GM23338 (cell line): ENCODE measurements around the gene TIE1. TPM values are rescaled to one million over a fixed set of nuclear protein-coding genes. Genes with fewer than 3 reads are reported as not detected.

Source experiments
- ATAC-seq: fragments of 200-7000 bp; cut with Tn5 transposase; 3 replicates; pipeline ENCODE4 v1.9.1; 2020
- DNase-seq: peaks from one replicate; pipeline ENCODE4 v3.0.0-alpha.2; 2015; ENCODE audit warnings: low spot score
- H2AFZ ChIP-seq: fragments of 200-600 bp; sonication (generic); 2 replicates; pipeline ENCODE4 v1.8.0; 2016; ENCODE audit warnings: antibody characterized with exemption, mild to moderate bottlenecking, moderate library complexity
- H3F3A ChIP-seq: fragments of 200-600 bp; sonication (generic); replicated peaks from 2 replicates; pipeline ENCODE4 v1.8.0; 2017; ENCODE audit warnings: antibody characterized with exemption, mixed run types, low read depth
- H3K27ac ChIP-seq: fragments of 200-600 bp; sonication (generic); 2 replicates; pipeline ENCODE4 v1.6.1; 2016; ENCODE audit warnings: low read depth
- H3K27me3 ChIP-seq: fragments of 200-600 bp; sonication (generic); 2 replicates; pipeline ENCODE4 v1.8.0; 2016; ENCODE audit warnings: mild to moderate bottlenecking, mixed run types, moderate library complexity; ENCODE audit not compliant: insufficient read depth
- H3K36me3 ChIP-seq: fragments of 200-600 bp; sonication (generic); 2 replicates; pipeline ENCODE4 v1.8.0; 2016; ENCODE audit warnings: mild to moderate bottlenecking; ENCODE audit not compliant: insufficient read depth
- H3K4me1 ChIP-seq: fragments of 200-600 bp; sonication (generic); 2 replicates; pipeline ENCODE4 v1.8.0; 2016; ENCODE audit warnings: mild to moderate bottlenecking, moderate library complexity; ENCODE audit not compliant: insufficient read depth
- H3K4me2 ChIP-seq: fragments of 200-600 bp; sonication (generic); 2 replicates; pipeline ENCODE4 v1.7.1; 2017; ENCODE audit warnings: mixed run types
- H3K4me3 ChIP-seq: fragments of 200-600 bp; sonication (generic); 2 replicates; pipeline ENCODE4 v1.6.1; 2016; ENCODE audit warnings: mixed run types
- H3K79me2 ChIP-seq: fragments of 200-600 bp; sonication (generic); replicated peaks from 2 replicates; pipeline ENCODE4 v1.8.0; 2017; ENCODE audit warnings: mild to moderate bottlenecking; ENCODE audit not compliant: insufficient read depth
- H3K9me2 ChIP-seq: fragments of 200-600 bp; sonication (generic); 2 replicates; pipeline ENCODE4 v1.8.0; 2017; ENCODE audit not compliant: insufficient read depth
- H4K20me1 ChIP-seq: fragments of 200-600 bp; sonication (generic); replicated peaks from 2 replicates; pipeline ENCODE4 v1.8.0; 2017; ENCODE audit warnings: mild to moderate bottlenecking; ENCODE audit not compliant: insufficient read depth
- H3K27ac Mint-ChIP-seq: 2 replicates; pipeline ENCODE4 v1.8.0; 2020; ENCODE audit warnings: inconsistent platforms, mild to moderate bottlenecking, moderate library complexity, mixed read lengths
- H3K27me3 Mint-ChIP-seq: 3 replicates; pipeline ENCODE4 v1.8.0; 2022; ENCODE audit warnings: low read depth, mild to moderate bottlenecking, moderate library complexity, mixed read lengths, inconsistent platforms; ENCODE audit not compliant: insufficient read depth, poor library complexity
- H3K36me3 Mint-ChIP-seq: 3 replicates; pipeline ENCODE4 v1.8.0; 2021; ENCODE audit warnings: low read depth, mild to moderate bottlenecking, inconsistent platforms, moderate library complexity, mixed read lengths
- H3K4me1 Mint-ChIP-seq: 3 replicates; pipeline ENCODE4 v1.8.0; 2020; ENCODE audit warnings: mild to moderate bottlenecking, inconsistent platforms, mixed read lengths
- H3K4me3 Mint-ChIP-seq: 3 replicates; pipeline ENCODE4 v1.8.0; 2021; ENCODE audit warnings: moderate library complexity, mild to moderate bottlenecking, inconsistent platforms, mixed read lengths
- H3K9me3 Mint-ChIP-seq: 3 replicates; pipeline ENCODE4 v1.8.0; 2020; ENCODE audit warnings: moderate library complexity, mild to moderate bottlenecking, inconsistent platforms, mixed read lengths
- CREB1 ChIP-seq: fragments of 250-450 bp; sonication (Bioruptor Pico); IDR thresholded peaks from 2 replicates; pipeline ENCODE4 v1.5.0; 2020; ENCODE audit warnings: low read depth, mild to moderate bottlenecking, moderate library complexity
- CTCF ChIP-seq, 2 experiments: fragments of 200-600 bp in 1 of 2; sonication (generic) in 1 of 2; conservative IDR thresholded peaks; 2 replicates each; pipeline versions ENCODE4 v1.5.1 to v1.6.1; 2016 to 2017; ENCODE audit warnings: antibody characterized with exemption in 2 of 2, low read depth in 2 of 2, mild to moderate bottlenecking in 2 of 2, moderate library complexity in 1 of 2
- EZH2 ChIP-seq: fragments of 200-600 bp; sonication (generic); IDR thresholded peaks from one replicate; pipeline ENCODE4 v1.8.0; 2017; ENCODE audit warnings: antibody characterized with exemption, mild to moderate bottlenecking, low read depth; ENCODE audit not compliant: unreplicated experiment
- EZH2phosphoT487 ChIP-seq: fragments of 200-600 bp; sonication (generic); IDR thresholded peaks from one replicate; pipeline ENCODE4 v1.8.1; 2018; ENCODE audit warnings: antibody characterized with exemption; ENCODE audit not compliant: unreplicated experiment
- JUNB ChIP-seq: IDR thresholded peaks from one replicate; pipeline ENCODE4 v1.6.1; 2016; ENCODE audit warnings: antibody characterized with exemption; ENCODE audit not compliant: unreplicated experiment
- NANOG ChIP-seq: IDR thresholded peaks from 2 replicates; pipeline ENCODE4 v1.6.1; 2016; ENCODE audit warnings: antibody characterized with exemption, borderline replicate concordance
- POLR2AphosphoS5 ChIP-seq: IDR thresholded peaks from 2 replicates; pipeline ENCODE4 v1.6.1; 2016; ENCODE audit warnings: antibody characterized with exemption, low read depth
- REST ChIP-seq: IDR thresholded peaks from one replicate; pipeline ENCODE4 v1.6.1; 2018; ENCODE audit warnings: antibody characterized with exemption; ENCODE audit not compliant: unreplicated experiment
- STAT1 ChIP-seq: IDR thresholded peaks from one replicate; pipeline ENCODE4 v1.6.1; 2016; ENCODE audit warnings: antibody characterized with exemption; ENCODE audit not compliant: unreplicated experiment
- ZNF114 ChIP-seq: fragments of 250-450 bp; sonication (Bioruptor Pico); IDR thresholded peaks from 2 replicates; pipeline ENCODE4 v1.5.0; 2020; ENCODE audit warnings: mild to moderate bottlenecking, moderate library complexity
- ZNF331 ChIP-seq: fragments of 250-450 bp; sonication (Bioruptor Pico); IDR thresholded peaks from 2 replicates; pipeline ENCODE4 v1.5.0; 2020; ENCODE audit warnings: low read depth, mild to moderate bottlenecking, moderate library complexity
- polyA plus RNA-seq: library from polyadenylated mRNA; unstranded; fragments of >200 nt; fragmentation: Nextera tagmentation; extraction: Ambion mirVana; gene quantifications from 2 replicates; pipeline ENCODE4 v1.2.1, GENCODE V29; 2016
- total RNA-seq: library from RNA; depleted of rRNA; stranded (reverse); fragments of >200 nt; shearing (Covaris generic); gene quantifications from 2 replicates; pipeline ENCODE4 v1.2.3, GENCODE V29; 2014
- TF ChIP-seq, protein P1 (sequence below): IDR thresholded peaks from 2 replicates; pipeline ENCODE4 v1.6.1; 2016; ENCODE audit warnings: antibody characterized with exemption
- TF ChIP-seq, protein P2 (sequence below): fragments of 250-450 bp; sonication (Bioruptor Pico); IDR thresholded peaks from 2 replicates; pipeline ENCODE4 v1.5.0; 2020; ENCODE audit warnings: mild to moderate bottlenecking, moderate library complexity

TIE1 gene
- total and polyA plus RNA-seq, 2 experiments from 2014 or later: 0.37 to 2.3 TPM

GRCh38 chr1:43275826-43276620, 24.8 kb upstream of the TIE1 start:
- Histone ChIP-seq H4K20me1 (no peaks in the 10 kb centered on the region), H3K4me1 (peaks cover 8% of the 10 kb centered on the region), H3K79me2 (0 out of 2 replicates have a peak, but pooled peaks cover 3% of the 10 kb centered on the region), H2AFZ (no peak overlapping the region), H3K27me3 (no peaks in the 10 kb centered on the region), H3K4me3 (no peak overlapping the region), H3F3A (no peaks in the 10 kb centered on the region), H3K4me2 (no peak overlapping the region), H3K9me2 (peaks cover 8% of the 10 kb centered on the region; the same call in 1 of the 2 replicates), H3K27ac (no peak overlapping the region), H3K36me3 (no peaks in the 10 kb centered on the region)
- Mint-ChIP-seq H3K27me3 (peaks cover 4% of the 10 kb centered on the region), H3K4me3 (no peak overlapping the region), H3K36me3 (peaks cover 36% of the 10 kb centered on the region), H3K9me3 (no peaks in the 10 kb centered on the region; the same call in 2 of the 3 replicates), H3K4me1 (peaks cover 17% of the 10 kb centered on the region), H3K27ac (no peak overlapping the region)
- DNase-seq (no peak), ATAC-seq (no peak)
- TF ChIP-seq POLR2AphosphoS5 (no peak), REST (no peak), EZH2phosphoT487 (no peak), STAT1 (no peak), CTCF (conservative IDR thresholded peaks at IDR 0.05; ENCODE audit: low read depth in 2 of 2) (no peak), ZNF331 (CRISPR knock-in tag) (no peak), CREB1 (CRISPR knock-in tag) (no peak), ZNF114 (CRISPR knock-in tag) (no peak), EZH2 (no peak), NANOG (no peak), JUNB (no peak)
- TF ChIP-seq, protein P1, sequence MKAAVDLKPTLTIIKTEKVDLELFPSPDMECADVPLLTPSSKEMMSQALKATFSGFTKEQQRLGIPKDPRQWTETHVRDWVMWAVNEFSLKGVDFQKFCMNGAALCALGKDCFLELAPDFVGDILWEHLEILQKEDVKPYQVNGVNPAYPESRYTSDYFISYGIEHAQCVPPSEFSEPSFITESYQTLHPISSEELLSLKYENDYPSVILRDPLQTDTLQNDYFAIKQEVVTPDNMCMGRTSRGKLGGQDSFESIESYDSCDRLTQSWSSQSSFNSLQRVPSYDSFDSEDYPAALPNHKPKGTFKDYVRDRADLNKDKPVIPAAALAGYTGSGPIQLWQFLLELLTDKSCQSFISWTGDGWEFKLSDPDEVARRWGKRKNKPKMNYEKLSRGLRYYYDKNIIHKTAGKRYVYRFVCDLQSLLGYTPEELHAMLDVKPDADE: no peak
- TF ChIP-seq, protein P2, sequence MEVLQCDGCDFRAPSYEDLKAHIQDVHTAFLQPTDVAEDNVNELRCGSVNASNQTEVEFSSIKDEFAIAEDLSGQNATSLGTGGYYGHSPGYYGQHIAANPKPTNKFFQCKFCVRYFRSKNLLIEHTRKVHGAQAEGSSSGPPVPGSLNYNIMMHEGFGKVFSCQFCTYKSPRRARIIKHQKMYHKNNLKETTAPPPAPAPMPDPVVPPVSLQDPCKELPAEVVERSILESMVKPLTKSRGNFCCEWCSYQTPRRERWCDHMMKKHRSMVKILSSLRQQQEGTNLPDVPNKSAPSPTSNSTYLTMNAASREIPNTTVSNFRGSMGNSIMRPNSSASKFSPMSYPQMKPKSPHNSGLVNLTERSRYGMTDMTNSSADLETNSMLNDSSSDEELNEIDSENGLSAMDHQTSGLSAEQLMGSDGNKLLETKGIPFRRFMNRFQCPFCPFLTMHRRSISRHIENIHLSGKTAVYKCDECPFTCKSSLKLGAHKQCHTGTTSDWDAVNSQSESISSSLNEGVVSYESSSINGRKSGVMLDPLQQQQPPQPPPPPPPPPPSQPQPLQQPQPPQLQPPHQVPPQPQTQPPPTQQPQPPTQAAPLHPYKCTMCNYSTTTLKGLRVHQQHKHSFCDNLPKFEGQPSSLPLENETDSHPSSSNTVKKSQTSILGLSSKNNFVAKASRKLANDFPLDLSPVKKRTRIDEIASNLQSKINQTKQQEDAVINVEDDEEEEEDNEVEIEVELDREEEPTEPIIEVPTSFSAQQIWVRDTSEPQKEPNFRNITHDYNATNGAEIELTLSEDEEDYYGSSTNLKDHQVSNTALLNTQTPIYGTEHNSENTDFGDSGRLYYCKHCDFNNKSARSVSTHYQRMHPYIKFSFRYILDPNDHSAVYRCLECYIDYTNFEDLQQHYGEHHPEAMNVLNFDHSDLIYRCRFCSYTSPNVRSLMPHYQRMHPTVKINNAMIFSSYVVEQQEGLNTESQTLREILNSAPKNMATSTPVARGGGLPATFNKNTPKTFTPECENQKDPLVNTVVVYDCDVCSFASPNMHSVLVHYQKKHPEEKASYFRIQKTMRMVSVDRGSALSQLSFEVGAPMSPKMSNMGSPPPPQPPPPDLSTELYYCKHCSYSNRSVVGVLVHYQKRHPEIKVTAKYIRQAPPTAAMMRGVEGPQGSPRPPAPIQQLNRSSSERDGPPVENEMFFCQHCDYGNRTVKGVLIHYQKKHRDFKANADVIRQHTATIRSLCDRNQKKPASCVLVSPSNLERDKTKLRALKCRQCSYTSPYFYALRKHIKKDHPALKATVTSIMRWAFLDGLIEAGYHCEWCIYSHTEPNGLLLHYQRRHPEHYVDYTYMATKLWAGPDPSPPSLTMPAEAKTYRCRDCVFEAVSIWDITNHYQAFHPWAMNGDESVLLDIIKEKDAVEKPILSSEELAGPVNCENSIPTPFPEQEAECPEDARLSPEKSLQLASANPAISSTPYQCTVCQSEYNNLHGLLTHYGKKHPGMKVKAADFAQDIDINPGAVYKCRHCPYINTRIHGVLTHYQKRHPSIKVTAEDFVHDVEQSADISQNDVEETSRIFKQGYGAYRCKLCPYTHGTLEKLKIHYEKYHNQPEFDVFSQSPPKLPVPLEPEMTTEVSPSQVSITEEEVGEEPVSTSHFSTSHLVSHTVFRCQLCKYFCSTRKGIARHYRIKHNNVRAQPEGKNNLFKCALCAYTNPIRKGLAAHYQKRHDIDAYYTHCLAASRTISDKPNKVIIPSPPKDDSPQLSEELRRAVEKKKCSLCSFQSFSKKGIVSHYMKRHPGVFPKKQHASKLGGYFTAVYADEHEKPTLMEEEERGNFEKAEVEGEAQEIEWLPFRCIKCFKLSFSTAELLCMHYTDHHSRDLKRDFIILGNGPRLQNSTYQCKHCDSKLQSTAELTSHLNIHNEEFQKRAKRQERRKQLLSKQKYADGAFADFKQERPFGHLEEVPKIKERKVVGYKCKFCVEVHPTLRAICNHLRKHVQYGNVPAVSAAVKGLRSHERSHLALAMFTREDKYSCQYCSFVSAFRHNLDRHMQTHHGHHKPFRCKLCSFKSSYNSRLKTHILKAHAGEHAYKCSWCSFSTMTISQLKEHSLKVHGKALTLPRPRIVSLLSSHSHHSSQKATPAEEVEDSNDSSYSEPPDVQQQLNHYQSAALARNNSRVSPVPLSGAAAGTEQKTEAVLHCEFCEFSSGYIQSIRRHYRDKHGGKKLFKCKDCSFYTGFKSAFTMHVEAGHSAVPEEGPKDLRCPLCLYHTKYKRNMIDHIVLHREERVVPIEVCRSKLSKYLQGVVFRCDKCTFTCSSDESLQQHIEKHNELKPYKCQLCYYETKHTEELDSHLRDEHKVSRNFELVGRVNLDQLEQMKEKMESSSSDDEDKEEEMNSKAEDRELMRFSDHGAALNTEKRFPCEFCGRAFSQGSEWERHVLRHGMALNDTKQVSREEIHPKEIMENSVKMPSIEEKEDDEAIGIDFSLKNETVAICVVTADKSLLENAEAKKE: no peak
